GM18498 (cell line): ENCODE data around the gene SCPEP1.
"Not testable (repeated sequence)": the region's sequence is repeated elsewhere in the genome, so short reads cannot be mapped to it uniquely, and the experiment has no call there.

ENCODE experiments used
- ATAC-seq: cut with Tn5 transposase; IDR thresholded peaks from one replicate; pipeline ENCODE4 v1.9.1; 2021; ENCODE audit warnings: mild to moderate bottlenecking, moderate library complexity; ENCODE audit not compliant: unreplicated experiment

The SCPEP1 gene

GRCh38 chr17:56960596-56961538 lies 17.1 kb upstream of the SCPEP1 start, which contains the start of gene COIL:
Gene COIL, minus strand, starts transcription at chr17:56961050. Its CDS starts 31 bp downstream, at chr17:56961019.
- peak; percentile 96 for ATAC-seq

GRCh38 chr17:56965241-56965640 lies 12.7 kb upstream of the SCPEP1 start:
- not testable (repeated sequence) for ATAC-seq

GRCh38 chr17:56965681-56966080 lies 12.2 kb upstream of the SCPEP1 start:
- ATAC-seq = not testable (repeated sequence)

GRCh38 chr17:56966338-56966737 lies 11.6 kb upstream of the SCPEP1 start:
- no peak for ATAC-seq

- no peak for ATAC-seq
These were observed 7.0 kb upstream of the SCPEP1 start for GRCh38 chr17:56970974-56971373.

- ATAC-seq = no peak
These were observed 5.7 kb upstream of the SCPEP1 start for GRCh38 chr17:56972111-56972730.

GRCh38 chr17:56973520-56973919 lies 4.4 kb upstream of the SCPEP1 start:
- no peak for ATAC-seq

GRCh38 chr17:56974055-56974454 lies 3.9 kb upstream of the SCPEP1 start:
- ATAC-seq = no peak

- no peak for ATAC-seq
These were observed 2.3 kb upstream of the SCPEP1 start for GRCh38 chr17:56975656-56976055.

GRCh38 chr17:56976941-56977608 lies 856 bp upstream of the SCPEP1 start:
- no peak for ATAC-seq

- ATAC-seq = peak; percentile 32
These were observed 635 bp downstream of the SCPEP1 start for GRCh38 chr17:56978441-56979090.

- peak; percentile 17 for ATAC-seq
These were observed 1.2 kb downstream of the SCPEP1 start for GRCh38 chr17:56979091-56979480.

- ATAC-seq = not testable (repeated sequence)
These were observed 2.6 kb downstream of the SCPEP1 start for GRCh38 chr17:56980526-56980925.

GRCh38 chr17:56982312-56982711 lies 4.4 kb downstream of the SCPEP1 start:
- no peak for ATAC-seq

GRCh38 chr17:56983366-56983765 lies 5.4 kb downstream of the SCPEP1 start:
- no peak for ATAC-seq

GRCh38 chr17:56985371-56986162 lies 7.6 kb downstream of the SCPEP1 start:
- no peak for ATAC-seq

GRCh38 chr17:56987283-56987834 lies 9.4 kb downstream of the SCPEP1 start:
- ATAC-seq = no peak

GRCh38 chr17:56988901-56989572 lies 11.1 kb downstream of the SCPEP1 start:
- ATAC-seq = no peak

- ATAC-seq = no peak
These were observed 14.4 kb downstream of the SCPEP1 start for GRCh38 chr17:56992364-56992763.
